Natural killer cell (primary cell): ENCODE measurements around the gene PRDM16. TPM values are rescaled to one million over a fixed set of nuclear protein-coding genes. Genes with fewer than 3 reads are reported as not detected.

ENCODE experiments used
- ATAC-seq, 3 donors: fragments of 150-1000 bp in 2 of 3; fragments of 200-7000 bp in 1 of 3; cut with Tn5 transposase; 1 replicate in 1 of 3; 2 replicates in 2 of 3; pipeline ENCODE4 v1.10.0; 2021; ENCODE audit warnings: mild to moderate bottlenecking in 2 of 3, moderate library complexity in 2 of 3
- DNase-seq, 2 donors: peaks; one replicate each; pipeline versions ENCODE4 v3.0.0 to v3.0.0-alpha.2; 2013 to 2021; ENCODE audit warnings: mixed read lengths in 1 of 2
- H3K27ac ChIP-seq: one replicate; pipeline ENCODE4 v1.5.1; 2013; ENCODE audit warnings: mild to moderate bottlenecking, low read length
- H3K27me3 ChIP-seq: one replicate; pipeline ENCODE4 v1.6.1; 2013; ENCODE audit warnings: low read length; ENCODE audit not compliant: control insufficient read depth, insufficient read depth
- H3K36me3 ChIP-seq: one replicate; pipeline ENCODE4 v1.6.1; 2013; ENCODE audit warnings: low read length; ENCODE audit not compliant: control insufficient read depth, insufficient read depth
- H3K4me1 ChIP-seq: one replicate; pipeline ENCODE4 v1.6.1; 2013; ENCODE audit warnings: low read length; ENCODE audit not compliant: control insufficient read depth, insufficient read depth
- H3K4me3 ChIP-seq: one replicate; pipeline ENCODE4 v1.5.1; 2013; ENCODE audit warnings: low read length
- H3K9me3 ChIP-seq: one replicate; pipeline ENCODE4 v1.6.1; 2013; ENCODE audit warnings: low read length; ENCODE audit not compliant: control insufficient read depth, insufficient read depth
- H3K27ac Mint-ChIP-seq, 2 donors: one replicate each; pipeline ENCODE4 v1.8.0; 2022; ENCODE audit warnings: mild to moderate bottlenecking in 2 of 2, mixed read lengths in 2 of 2, moderate library complexity in 1 of 2
- H3K27me3 Mint-ChIP-seq, 2 donors: one replicate each; pipeline ENCODE4 v1.8.0; 2022; ENCODE audit warnings: low read depth in 2 of 2, mixed read lengths in 2 of 2
- H3K36me3 Mint-ChIP-seq: one replicate; pipeline ENCODE4 v1.8.0; 2022; ENCODE audit warnings: mixed read lengths
- H3K4me1 Mint-ChIP-seq, 2 donors: one replicate each; pipeline ENCODE4 v1.8.0; 2022; ENCODE audit warnings: mixed read lengths in 2 of 2
- H3K4me3 Mint-ChIP-seq: one replicate; pipeline ENCODE4 v1.8.0; 2022; ENCODE audit warnings: mild to moderate bottlenecking, moderate library complexity, mixed read lengths
- H3K9me3 Mint-ChIP-seq, 2 donors: one replicate each; pipeline ENCODE4 v1.8.0; 2022; ENCODE audit warnings: mixed read lengths in 2 of 2
- CTCF ChIP-seq: fragments of 200-600 bp; IDR thresholded peaks from one replicate; pipeline ENCODE4 v1.8.0; 2022; ENCODE audit warnings: antibody characterized with exemption
- WGBS: methylation state at CpG from one replicate; pipeline ENCODE4 v1.1.7; 2013; ENCODE audit warnings: missing lambda C conversion rate; ENCODE audit not compliant: insufficient coverage; 5-methylcytosine and 5-hydroxymethylcytosine counted together
- intact Hi-C: fragments of 100-400 bp; cut with micrococcal nuclease; formaldehyde crosslinking; loops from one replicate; pipeline ENCODE4 v1.14.2; 2022
- total RNA-seq, 4 donors: library from RNA; stranded (reverse); fragments of 120-200 nt in 1 of 4; gene quantifications; one replicate each; pipeline versions ENCODE4 v1.2.3 to v1.2.4, GENCODE V29; 2013 to 2022

The PRDM16 gene
- total RNA-seq, 3 donors from 2014 or later (not counting 1 experiment from before 2014, with no cell fraction given) = 0.25 to 0.64 TPM; not detected in 1

GRCh38 chr1:3468236-3469103 lies 399.5 kb downstream of the PRDM16 start:
- H3K27ac Mint-ChIP-seq = no peak overlapping the region
- H3K27me3 Mint-ChIP-seq = no peaks in the 10 kb centered on the region

GRCh38 chr1:3469104-3469848 lies 400.3 kb downstream of the PRDM16 start:
- Mint-ChIP-seq H3K4me1 (no peaks in the 10 kb centered on the region), H3K36me3 (no peaks in the 10 kb centered on the region), H3K9me3 (no peaks in the 10 kb centered on the region), H3K27me3 (no peaks in the 10 kb centered on the region), H3K4me3 (no peak overlapping the region), H3K27ac (no peak overlapping the region)
- ATAC-seq = no peak
- no peak overlapping the region for H3K4me3 ChIP-seq
- no peak overlapping the region for H3K27ac ChIP-seq
- DNase-seq = no peak
- H3K9me3 ChIP-seq = no peaks in the 10 kb centered on the region
- H3K36me3 ChIP-seq = no peaks in the 10 kb centered on the region
- intact Hi-C loops = no loop called here
- 89% methylated on average over 31 of the region's 31 CpGs for WGBS
- no peaks in the 10 kb centered on the region for H3K4me1 ChIP-seq
- no peaks in the 10 kb centered on the region for H3K27me3 ChIP-seq
- TF ChIP-seq CTCF = no peak

More at GRCh38 chr1:3468236-3469103, 399.5 kb downstream of the PRDM16 start:
- intact Hi-C loops = no loop called here
- Histone ChIP-seq H3K36me3 (no peaks in the 10 kb centered on the region), H3K9me3 (no peaks in the 10 kb centered on the region), H3K4me3 (no peak overlapping the region), H3K27me3 (no peaks in the 10 kb centered on the region), H3K27ac (no peak overlapping the region), H3K4me1 (no peaks in the 10 kb centered on the region)
- Mint-ChIP-seq H3K4me3 (no peak overlapping the region), H3K36me3 (no peaks in the 10 kb centered on the region), H3K9me3 (no peaks in the 10 kb centered on the region), H3K4me1 (no peaks in the 10 kb centered on the region)
- no peak for TF ChIP-seq CTCF
- DNase-seq (no peak), ATAC-seq (no peak)
- 82% methylated on average over 34 of the region's 34 CpGs for WGBS

- Histone ChIP-seq H3K27me3 (no peaks in the 10 kb centered on the region), H3K36me3 (no peaks in the 10 kb centered on the region), H3K9me3 (no peaks in the 10 kb centered on the region), H3K27ac (no peak overlapping the region), H3K4me3 (no peak overlapping the region), H3K4me1 (no peaks in the 10 kb centered on the region)
- H3K9me3 Mint-ChIP-seq = no peaks in the 10 kb centered on the region
- no peaks in the 10 kb centered on the region for H3K36me3 Mint-ChIP-seq
- intact Hi-C loops = no loop called here
- H3K27ac Mint-ChIP-seq = no peak overlapping the region
- H3K4me1 Mint-ChIP-seq = no peaks in the 10 kb centered on the region
- 90% methylated on average over 17 of the region's 17 CpGs for WGBS
- no peaks in the 10 kb centered on the region for H3K27me3 Mint-ChIP-seq
- no peak overlapping the region for H3K4me3 Mint-ChIP-seq
- DNase-seq (no peak), ATAC-seq (peak in 1 of 3 donors; percentile 12)
- no peak for TF ChIP-seq CTCF
These were observed 401.0 kb downstream of the PRDM16 start for GRCh38 chr1:3469849-3470649.
